Upper lobe of left lung (tissue), 4 donors: ENCODE measurements around the gene PDE4D.

ENCODE experiments used
- POLR2AphosphoS5 ChIP-seq, 2 donors: sonication (generic); formaldehyde crosslinking; IDR thresholded peaks; one replicate each; pipeline ENCODE4 v1.5.1; 2017; ENCODE audit warnings: antibody characterized with exemption in 2 of 2
- TF ChIP-seq, protein P1 (sequence below), 6 experiments: fragments of 450-650 bp in 4 of 6; fragments of 200-600 bp in 2 of 6; sonication (generic) in 2 of 6; IDR thresholded peaks; one replicate each; pipeline ENCODE4 v1.5.1; 2016 to 2019; ENCODE audit warnings: antibody characterized with exemption in 6 of 6

DNA sequence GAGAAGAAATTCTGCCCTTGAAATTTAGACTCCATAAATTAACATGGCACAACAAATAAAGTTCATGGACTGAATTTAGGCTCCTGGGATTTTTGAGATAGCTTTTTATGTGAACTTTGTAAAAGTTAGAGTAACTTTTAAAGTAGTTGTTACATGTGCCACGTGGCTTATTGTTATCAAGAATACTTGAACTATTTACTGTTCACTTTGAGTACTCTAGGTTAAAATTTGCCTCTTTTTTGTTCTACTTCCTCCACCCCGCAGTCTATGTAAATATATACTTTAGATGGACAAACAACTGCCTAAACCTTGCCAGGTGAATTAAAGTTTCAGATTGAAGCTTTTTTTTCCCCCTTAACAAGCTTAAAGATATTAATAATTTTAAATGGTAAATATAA is 852.7 kb downstream of the PDE4D start:
- TF ChIP-seq, protein P1, sequence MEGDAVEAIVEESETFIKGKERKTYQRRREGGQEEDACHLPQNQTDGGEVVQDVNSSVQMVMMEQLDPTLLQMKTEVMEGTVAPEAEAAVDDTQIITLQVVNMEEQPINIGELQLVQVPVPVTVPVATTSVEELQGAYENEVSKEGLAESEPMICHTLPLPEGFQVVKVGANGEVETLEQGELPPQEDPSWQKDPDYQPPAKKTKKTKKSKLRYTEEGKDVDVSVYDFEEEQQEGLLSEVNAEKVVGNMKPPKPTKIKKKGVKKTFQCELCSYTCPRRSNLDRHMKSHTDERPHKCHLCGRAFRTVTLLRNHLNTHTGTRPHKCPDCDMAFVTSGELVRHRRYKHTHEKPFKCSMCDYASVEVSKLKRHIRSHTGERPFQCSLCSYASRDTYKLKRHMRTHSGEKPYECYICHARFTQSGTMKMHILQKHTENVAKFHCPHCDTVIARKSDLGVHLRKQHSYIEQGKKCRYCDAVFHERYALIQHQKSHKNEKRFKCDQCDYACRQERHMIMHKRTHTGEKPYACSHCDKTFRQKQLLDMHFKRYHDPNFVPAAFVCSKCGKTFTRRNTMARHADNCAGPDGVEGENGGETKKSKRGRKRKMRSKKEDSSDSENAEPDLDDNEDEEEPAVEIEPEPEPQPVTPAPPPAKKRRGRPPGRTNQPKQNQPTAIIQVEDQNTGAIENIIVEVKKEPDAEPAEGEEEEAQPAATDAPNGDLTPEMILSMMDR (IDR thresholded peaks at IDR 0.05): no peak
- TF ChIP-seq POLR2AphosphoS5 (IDR thresholded peaks at IDR 0.05): no peak
